Stromal cell of bone marrow (primary cell): ENCODE data around the gene YDJC.
"Not testable (repeated sequence)": the region's sequence is repeated elsewhere in the genome, so short reads cannot be mapped to it uniquely, and the experiment has no call there.

ENCODE experiments used
- DNase-seq: peaks from one replicate; pipeline ENCODE4 v3.0.0-alpha.2; 2012; ENCODE audit warnings: low read depth

YDJC gene

GRCh38 chr22:21606775-21607174, 23.0 kb downstream of the YDJC start:
- DNase-seq = no peak

DNA sequence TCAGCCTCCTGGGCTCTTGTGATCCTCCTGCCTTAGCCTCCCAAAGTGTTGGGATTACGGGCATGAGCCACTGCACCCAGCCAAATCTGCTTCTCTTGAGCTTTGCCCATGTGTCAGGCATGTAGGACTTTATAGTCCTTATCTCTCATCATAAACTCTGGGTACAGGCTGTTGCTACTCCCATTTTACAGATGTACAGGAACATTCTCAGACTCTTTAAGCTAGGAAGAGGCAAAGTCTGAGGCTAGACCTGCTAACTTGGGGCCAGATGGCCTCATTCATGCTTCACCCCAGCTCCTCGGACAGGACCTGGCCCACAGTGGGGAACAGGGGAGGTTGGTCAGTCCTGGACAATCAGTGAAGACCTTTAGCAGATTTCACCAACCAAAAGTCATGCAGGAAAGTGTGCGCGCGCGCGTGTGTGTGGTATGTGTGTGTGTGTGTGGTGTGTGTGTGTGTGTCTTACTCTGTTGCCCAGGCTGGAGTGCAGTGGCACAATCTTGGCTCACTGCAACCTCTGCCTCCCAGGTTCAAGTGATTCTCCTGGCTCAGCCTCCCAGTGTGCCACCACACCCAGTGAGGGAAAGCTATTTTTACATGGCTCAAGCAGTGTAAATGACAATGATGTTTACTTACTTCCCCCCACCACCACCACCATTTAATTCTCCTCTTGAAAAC, 23.8 kb downstream of the YDJC start:
- no peak for DNase-seq

DNA sequence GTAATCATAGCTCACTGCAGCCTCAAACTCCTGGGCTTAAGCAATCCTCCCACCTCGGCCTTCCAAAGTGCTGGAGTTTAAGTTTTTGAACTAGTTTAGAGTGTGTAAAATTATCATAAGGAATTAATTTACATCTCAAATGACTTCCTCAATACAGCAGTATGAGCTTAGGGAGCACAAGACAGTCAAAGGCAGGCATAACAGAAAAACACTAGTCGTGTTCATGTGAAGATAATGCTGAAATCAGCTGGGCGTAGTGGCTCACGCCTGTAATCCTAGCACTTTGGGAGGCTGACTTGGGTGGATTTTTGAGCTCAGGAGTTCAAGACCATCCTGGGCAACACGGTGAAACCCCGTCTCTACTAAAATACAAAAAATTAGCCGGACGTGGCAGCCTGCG, 25.8 kb downstream of the YDJC start:
- no peak for DNase-seq

DNA sequence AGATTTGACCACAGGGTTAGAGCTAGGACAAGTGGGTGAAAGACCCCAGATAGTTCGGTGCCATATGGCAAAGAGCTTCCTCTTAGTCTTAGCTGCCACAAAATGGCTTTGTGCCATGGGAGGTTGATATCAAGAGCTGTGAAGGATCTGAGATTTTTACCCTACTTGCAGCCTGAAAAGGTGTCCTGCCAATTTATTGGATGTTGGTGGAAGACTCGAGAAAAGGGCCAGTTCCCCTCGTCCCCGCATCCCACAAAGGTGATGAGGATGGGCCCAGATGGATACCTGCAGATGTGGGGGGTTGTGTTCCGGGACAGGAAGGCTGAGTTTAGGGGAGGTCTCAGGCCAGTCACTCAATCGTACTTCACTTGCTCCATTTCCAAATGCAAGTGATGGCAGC, 27.2 kb downstream of the YDJC start:
- DNase-seq = no peak

GRCh38 chr22:21599053-21599893, 30.5 kb downstream of the YDJC start:
- DNase-seq = no peak

DNA sequence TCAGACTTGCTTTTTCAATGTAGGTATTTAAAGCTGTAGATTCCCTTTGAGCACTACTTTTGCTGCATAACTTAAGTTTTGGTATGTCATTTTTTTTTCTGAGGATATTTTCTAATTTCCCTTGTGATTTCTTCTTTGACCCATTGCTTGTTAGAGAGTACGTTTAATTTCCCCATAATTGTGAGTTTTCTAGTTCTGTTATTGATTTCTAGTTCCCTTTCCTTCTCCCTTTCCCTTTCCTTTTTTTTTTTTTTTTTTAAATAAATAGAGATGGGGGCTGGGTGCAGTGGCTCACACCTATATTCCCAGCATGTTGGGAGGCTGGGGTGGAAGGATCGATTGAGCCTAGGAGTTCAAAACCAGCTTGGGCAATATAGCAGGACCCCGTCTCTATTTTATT, 31.5 kb downstream of the YDJC start:
- no peak for DNase-seq

DNA sequence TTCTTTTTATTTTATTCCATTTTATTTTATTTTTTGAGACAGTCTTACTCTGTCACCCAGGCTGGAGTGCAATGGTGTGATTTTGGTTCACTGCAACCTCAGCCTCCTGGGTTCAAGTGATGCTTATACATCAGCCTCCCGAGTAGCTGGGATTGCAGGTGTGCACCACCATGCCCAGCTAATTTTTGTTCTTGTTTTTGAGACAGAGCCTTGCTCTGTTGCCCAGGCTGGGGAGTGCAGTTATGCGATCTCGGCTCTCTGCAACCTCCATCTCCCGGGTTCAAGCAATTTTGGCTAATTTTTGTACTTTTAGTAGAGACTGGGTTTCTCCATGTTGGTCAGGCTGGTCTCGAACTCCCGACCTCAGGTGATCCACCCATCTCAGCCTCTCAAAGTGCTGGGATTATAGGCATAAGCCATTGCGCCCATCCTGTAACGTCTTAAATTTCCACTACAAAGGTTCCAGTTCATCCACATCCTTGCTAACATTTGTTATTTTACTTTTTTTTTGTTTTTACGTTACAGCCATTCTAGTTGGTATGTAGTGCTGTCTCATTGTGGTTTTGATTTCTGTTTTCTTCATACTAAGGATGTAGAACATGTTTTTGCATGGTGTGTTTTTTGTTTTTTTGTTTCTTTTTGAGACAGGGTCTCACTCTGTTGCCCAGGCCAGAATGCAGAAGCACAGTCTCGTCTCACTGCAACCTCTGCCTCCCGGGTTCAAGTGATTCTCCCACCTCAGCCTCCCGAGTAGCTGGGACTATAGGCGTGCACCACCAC, 33.3 kb downstream of the YDJC start:
- DNase-seq = not testable (repeated sequence)

- DNase-seq = no peak
These were observed 34.9 kb downstream of the YDJC start for GRCh38 chr22:21594865-21595452.

DNA sequence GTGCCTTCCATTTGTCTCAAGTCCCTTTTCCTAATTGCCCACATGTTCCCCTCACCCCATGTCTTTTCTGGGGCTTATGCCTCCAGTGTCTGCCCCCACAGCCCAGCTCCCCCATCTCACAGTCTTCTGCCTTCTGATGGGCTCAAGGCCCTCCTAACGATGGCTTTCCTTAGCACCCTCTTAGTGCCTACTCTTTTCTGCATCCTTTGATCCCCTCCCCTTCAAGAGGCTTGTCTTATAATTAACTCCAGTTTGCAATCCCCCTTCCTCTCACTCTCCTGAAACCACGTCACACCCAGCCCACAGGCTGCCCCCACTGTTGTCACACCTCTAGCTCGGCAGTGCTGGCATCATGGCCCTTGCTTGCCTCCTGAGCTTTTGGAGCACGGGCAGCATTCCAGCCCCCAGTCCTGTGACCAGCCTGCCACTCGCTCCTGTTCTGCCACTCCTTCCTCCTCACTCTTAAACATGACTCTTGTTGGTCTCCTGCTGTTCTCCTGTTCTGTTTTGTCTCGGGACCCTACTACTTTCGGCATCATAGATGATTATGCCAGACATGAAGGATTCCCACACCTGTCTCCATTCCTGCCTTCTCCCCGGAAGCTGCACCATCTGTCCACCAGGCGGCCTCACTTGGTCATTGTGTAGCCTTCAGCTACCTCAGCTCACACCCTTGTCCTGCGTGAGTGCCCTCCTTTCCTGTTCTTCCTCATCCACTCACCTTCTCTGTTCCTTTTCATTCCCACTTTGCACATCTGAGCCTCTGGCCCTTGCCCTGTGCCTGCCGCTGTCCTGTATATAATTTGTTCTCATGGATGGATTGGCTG, 36.2 kb downstream of the YDJC start:
- DNase-seq = no peak

GRCh38 chr22:21592422-21592821, 37.4 kb downstream of the YDJC start:
- no peak for DNase-seq

- DNase-seq = no peak
These were observed 38.1 kb downstream of the YDJC start for GRCh38 chr22:21591695-21592094.

- no peak for DNase-seq
These were observed 38.8 kb downstream of the YDJC start for GRCh38 chr22:21590809-21591641.

DNA sequence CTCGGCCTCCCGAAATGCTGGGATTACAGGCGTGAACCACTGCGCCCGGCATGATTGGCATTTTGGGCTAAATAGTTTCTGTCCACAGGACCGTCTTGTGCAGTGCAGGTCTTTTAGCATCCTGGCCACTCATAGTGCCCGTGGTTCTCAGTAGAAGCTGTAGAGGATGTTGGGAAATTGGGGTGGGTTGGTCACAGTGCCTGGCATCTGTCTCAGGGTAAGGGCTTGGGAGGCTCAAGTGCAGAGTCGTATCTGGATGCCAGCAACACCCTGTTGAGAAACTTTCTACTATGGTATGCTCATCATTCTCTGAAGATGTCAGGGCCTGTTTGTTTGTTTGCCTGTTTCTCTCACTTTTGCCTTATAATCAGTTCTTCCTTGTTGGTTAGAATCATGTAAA, 40.4 kb downstream of the YDJC start:
- DNase-seq = no peak

- no peak for DNase-seq
These were observed 41.8 kb downstream of the YDJC start for GRCh38 chr22:21587803-21588611.

GRCh38 chr22:21585389-21585788, 44.4 kb downstream of the YDJC start:
- no peak for DNase-seq

DNA sequence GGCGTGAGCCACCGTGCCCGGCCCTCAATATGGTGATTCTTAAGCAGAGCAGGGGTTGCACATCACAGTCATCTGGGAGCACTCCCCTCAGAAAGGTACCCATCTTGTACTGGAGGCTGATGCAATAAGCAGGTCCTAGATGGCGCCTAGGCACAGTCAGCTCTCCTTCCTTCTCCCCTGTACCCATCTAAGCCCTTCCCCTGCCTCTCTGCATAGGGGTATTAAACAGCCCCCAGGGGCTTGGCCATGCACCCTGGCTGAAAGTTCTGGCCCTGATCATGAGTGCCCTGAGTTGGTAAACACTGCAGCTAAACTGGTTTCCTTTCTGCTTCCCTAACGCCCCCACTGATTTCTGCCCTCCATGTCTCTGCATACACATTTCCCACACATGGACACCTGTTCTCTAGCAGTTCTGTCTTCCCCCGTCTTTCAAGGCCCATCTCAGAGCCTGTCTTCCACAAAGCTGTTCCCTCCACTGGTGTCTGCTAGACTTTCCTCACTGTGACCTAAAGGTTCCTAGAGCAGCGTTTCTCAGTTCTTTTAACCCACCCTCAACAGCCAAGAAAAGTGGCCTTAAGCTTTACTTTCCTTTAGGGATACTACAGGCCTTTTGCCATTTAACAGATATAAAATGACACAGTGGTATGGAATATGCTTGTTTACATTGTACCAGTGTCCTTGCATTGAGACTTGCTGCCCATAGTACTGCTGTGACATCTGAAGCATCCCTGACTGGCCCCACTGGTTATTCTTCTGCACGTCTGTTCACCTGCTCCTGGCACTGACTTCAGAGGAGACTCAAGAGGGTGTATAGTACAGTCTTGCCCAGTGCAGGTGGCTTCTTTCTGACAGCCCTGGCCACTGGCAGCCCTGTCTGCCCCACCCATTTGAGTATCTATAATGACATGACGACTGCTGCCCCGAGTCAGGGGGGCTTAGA, 46.8 kb downstream of the YDJC start:
- no peak for DNase-seq

DNA sequence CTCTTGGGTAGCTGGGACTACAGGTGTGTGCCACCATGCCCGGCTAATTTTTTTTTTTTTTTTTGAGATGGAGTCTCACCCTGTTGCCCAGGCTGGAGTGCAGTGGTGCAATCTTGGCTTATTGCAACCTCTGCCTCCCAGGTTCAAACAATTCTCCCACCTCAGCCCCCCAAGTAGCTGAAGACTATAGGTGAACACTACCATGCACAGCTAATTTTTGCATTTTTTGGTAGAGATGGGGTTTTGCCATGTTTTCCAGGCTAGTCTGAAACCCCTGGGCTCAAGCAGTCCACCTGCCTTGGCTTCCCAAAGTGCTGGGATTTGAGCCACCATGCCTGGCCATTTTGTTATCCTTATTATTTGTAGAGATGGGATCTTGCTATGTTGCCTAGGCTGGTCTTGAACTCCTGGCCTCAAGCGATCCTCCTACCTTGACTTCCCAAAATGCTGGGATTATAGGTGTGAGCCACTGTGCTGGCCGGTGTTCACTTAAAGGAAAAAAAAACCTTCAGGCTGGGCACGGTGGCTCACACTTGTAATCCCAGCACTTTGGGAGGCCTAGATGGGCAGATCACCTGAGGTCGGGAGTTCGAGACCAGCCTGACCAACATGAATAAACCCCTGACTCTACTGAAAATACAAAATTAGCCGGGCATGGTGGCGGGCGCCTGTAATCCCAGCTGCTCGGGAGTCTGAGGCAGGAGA, 48.7 kb downstream of the YDJC start:
- not testable (repeated sequence) for DNase-seq

DNA sequence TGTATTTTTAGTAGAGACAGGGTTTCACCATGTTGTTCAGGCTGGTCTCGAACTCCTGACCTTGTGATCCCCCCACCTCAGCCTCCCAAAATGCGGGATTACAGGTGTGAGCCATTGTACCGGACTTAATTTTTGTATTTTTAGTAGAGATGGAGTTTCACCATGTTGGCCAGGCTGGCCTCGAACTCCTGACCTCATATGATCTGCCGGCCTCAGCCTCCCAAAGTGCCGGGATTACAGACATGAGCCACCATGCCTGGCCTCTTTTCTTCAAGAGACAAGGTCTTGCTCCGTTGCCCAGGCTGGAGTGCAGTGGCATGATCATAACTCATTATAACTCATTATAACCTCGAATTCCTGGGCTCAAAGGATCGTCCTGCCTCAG, 49.2 kb downstream of the YDJC start:
- DNase-seq = not testable (repeated sequence)
